Measurements from ENCODE around the gene CYP2S1. TPM values are rescaled to one million over a fixed set of nuclear protein-coding genes. Genes with fewer than 3 reads are reported as not detected.

Gene CYP2S1
- total and polyA plus RNA-seq, 2 experiments from 2014 or later: 130 to 315 TPM

DNA sequence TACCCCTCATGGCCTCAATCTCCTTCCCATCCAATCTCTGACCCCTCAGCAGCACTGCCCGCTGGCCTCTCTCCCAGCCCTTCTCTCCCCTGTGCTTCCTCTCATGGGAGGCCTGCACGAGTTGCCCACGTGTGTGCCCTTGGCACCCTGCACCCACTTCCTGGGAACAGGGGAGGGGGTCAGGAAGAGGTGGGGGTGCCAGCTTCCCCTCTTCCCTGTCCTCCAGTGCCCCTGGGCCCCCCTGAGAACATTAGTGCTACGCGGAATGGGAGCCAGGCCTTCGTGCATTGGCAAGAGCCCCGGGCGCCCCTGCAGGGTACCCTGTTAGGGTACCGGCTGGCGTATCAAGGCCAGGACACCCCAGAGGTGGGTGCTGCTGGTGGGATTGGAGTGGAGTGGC lies 45.2 kb downstream of the CYP2S1 start:
- no peaks in the 10 kb centered on the region for H3K27me3 ChIP-seq (ENCODE audit: insufficient read depth)
- no peak overlapping the region for H3K4me2 ChIP-seq
- no peaks in the 10 kb centered on the region for H3K79me2 ChIP-seq (replicated peaks; ENCODE audit: insufficient read depth)
- Mint-ChIP-seq H3K4me1 (no peaks in the 10 kb centered on the region), H3K9me3 (no peaks in the 10 kb centered on the region), H3K36me3 (ENCODE audit: low read depth) (no peaks in the 10 kb centered on the region), H3K4me3 (no peak overlapping the region), H3K27ac (no peak overlapping the region), H3K27me3 (ENCODE audit: insufficient read depth, low read depth, poor library complexity) (peaks cover 3% of the 10 kb centered on the region)
- H2AFZ ChIP-seq: no peak overlapping the region
- no peaks in the 10 kb centered on the region for H4K20me1 ChIP-seq (replicated peaks; ENCODE audit: insufficient read depth)
- ATAC-seq: no peak
- DNase-seq (ENCODE audit: low spot score): no peak
- no peaks in the 10 kb centered on the region for H3K9me2 ChIP-seq (ENCODE audit: insufficient read depth)
- no peak overlapping the region for H3K4me3 ChIP-seq
- H3K36me3 ChIP-seq (ENCODE audit: insufficient read depth): no peaks in the 10 kb centered on the region; the same call in none of the 2 replicates
- TF ChIP-seq, protein P1, sequence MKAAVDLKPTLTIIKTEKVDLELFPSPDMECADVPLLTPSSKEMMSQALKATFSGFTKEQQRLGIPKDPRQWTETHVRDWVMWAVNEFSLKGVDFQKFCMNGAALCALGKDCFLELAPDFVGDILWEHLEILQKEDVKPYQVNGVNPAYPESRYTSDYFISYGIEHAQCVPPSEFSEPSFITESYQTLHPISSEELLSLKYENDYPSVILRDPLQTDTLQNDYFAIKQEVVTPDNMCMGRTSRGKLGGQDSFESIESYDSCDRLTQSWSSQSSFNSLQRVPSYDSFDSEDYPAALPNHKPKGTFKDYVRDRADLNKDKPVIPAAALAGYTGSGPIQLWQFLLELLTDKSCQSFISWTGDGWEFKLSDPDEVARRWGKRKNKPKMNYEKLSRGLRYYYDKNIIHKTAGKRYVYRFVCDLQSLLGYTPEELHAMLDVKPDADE (IDR thresholded peaks at IDR 0.05): no peak
- no peak for TF ChIP-seq ZNF114 (CRISPR knock-in tag; IDR thresholded peaks at IDR 0.05)
- TF ChIP-seq, protein P2, sequence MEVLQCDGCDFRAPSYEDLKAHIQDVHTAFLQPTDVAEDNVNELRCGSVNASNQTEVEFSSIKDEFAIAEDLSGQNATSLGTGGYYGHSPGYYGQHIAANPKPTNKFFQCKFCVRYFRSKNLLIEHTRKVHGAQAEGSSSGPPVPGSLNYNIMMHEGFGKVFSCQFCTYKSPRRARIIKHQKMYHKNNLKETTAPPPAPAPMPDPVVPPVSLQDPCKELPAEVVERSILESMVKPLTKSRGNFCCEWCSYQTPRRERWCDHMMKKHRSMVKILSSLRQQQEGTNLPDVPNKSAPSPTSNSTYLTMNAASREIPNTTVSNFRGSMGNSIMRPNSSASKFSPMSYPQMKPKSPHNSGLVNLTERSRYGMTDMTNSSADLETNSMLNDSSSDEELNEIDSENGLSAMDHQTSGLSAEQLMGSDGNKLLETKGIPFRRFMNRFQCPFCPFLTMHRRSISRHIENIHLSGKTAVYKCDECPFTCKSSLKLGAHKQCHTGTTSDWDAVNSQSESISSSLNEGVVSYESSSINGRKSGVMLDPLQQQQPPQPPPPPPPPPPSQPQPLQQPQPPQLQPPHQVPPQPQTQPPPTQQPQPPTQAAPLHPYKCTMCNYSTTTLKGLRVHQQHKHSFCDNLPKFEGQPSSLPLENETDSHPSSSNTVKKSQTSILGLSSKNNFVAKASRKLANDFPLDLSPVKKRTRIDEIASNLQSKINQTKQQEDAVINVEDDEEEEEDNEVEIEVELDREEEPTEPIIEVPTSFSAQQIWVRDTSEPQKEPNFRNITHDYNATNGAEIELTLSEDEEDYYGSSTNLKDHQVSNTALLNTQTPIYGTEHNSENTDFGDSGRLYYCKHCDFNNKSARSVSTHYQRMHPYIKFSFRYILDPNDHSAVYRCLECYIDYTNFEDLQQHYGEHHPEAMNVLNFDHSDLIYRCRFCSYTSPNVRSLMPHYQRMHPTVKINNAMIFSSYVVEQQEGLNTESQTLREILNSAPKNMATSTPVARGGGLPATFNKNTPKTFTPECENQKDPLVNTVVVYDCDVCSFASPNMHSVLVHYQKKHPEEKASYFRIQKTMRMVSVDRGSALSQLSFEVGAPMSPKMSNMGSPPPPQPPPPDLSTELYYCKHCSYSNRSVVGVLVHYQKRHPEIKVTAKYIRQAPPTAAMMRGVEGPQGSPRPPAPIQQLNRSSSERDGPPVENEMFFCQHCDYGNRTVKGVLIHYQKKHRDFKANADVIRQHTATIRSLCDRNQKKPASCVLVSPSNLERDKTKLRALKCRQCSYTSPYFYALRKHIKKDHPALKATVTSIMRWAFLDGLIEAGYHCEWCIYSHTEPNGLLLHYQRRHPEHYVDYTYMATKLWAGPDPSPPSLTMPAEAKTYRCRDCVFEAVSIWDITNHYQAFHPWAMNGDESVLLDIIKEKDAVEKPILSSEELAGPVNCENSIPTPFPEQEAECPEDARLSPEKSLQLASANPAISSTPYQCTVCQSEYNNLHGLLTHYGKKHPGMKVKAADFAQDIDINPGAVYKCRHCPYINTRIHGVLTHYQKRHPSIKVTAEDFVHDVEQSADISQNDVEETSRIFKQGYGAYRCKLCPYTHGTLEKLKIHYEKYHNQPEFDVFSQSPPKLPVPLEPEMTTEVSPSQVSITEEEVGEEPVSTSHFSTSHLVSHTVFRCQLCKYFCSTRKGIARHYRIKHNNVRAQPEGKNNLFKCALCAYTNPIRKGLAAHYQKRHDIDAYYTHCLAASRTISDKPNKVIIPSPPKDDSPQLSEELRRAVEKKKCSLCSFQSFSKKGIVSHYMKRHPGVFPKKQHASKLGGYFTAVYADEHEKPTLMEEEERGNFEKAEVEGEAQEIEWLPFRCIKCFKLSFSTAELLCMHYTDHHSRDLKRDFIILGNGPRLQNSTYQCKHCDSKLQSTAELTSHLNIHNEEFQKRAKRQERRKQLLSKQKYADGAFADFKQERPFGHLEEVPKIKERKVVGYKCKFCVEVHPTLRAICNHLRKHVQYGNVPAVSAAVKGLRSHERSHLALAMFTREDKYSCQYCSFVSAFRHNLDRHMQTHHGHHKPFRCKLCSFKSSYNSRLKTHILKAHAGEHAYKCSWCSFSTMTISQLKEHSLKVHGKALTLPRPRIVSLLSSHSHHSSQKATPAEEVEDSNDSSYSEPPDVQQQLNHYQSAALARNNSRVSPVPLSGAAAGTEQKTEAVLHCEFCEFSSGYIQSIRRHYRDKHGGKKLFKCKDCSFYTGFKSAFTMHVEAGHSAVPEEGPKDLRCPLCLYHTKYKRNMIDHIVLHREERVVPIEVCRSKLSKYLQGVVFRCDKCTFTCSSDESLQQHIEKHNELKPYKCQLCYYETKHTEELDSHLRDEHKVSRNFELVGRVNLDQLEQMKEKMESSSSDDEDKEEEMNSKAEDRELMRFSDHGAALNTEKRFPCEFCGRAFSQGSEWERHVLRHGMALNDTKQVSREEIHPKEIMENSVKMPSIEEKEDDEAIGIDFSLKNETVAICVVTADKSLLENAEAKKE (CRISPR knock-in tag; IDR thresholded peaks at IDR 0.05): no peak
- no peak for TF ChIP-seq EZH2phosphoT487 (IDR thresholded peaks at IDR 0.05; ENCODE audit: unreplicated experiment)
- TF ChIP-seq JUNB (IDR thresholded peaks at IDR 0.05; ENCODE audit: unreplicated experiment): no peak
- TF ChIP-seq NANOG (IDR thresholded peaks at IDR 0.05; ENCODE audit: borderline replicate concordance): no peak
- TF ChIP-seq, protein P3, sequence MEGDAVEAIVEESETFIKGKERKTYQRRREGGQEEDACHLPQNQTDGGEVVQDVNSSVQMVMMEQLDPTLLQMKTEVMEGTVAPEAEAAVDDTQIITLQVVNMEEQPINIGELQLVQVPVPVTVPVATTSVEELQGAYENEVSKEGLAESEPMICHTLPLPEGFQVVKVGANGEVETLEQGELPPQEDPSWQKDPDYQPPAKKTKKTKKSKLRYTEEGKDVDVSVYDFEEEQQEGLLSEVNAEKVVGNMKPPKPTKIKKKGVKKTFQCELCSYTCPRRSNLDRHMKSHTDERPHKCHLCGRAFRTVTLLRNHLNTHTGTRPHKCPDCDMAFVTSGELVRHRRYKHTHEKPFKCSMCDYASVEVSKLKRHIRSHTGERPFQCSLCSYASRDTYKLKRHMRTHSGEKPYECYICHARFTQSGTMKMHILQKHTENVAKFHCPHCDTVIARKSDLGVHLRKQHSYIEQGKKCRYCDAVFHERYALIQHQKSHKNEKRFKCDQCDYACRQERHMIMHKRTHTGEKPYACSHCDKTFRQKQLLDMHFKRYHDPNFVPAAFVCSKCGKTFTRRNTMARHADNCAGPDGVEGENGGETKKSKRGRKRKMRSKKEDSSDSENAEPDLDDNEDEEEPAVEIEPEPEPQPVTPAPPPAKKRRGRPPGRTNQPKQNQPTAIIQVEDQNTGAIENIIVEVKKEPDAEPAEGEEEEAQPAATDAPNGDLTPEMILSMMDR (conservative IDR thresholded peaks at IDR 0.05; ENCODE audit: low read depth in 2 of 2): no peak
- TF ChIP-seq POLR2AphosphoS5 (IDR thresholded peaks at IDR 0.05; ENCODE audit: low read depth): no peak
- no peak for TF ChIP-seq STAT1 (IDR thresholded peaks at IDR 0.05; ENCODE audit: unreplicated experiment)
- no peak for TF ChIP-seq EZH2 (IDR thresholded peaks at IDR 0.05; ENCODE audit: low read depth, unreplicated experiment)
- TF ChIP-seq ZNF331 (CRISPR knock-in tag; IDR thresholded peaks at IDR 0.05; ENCODE audit: low read depth): no peak
- TF ChIP-seq, protein P4, sequence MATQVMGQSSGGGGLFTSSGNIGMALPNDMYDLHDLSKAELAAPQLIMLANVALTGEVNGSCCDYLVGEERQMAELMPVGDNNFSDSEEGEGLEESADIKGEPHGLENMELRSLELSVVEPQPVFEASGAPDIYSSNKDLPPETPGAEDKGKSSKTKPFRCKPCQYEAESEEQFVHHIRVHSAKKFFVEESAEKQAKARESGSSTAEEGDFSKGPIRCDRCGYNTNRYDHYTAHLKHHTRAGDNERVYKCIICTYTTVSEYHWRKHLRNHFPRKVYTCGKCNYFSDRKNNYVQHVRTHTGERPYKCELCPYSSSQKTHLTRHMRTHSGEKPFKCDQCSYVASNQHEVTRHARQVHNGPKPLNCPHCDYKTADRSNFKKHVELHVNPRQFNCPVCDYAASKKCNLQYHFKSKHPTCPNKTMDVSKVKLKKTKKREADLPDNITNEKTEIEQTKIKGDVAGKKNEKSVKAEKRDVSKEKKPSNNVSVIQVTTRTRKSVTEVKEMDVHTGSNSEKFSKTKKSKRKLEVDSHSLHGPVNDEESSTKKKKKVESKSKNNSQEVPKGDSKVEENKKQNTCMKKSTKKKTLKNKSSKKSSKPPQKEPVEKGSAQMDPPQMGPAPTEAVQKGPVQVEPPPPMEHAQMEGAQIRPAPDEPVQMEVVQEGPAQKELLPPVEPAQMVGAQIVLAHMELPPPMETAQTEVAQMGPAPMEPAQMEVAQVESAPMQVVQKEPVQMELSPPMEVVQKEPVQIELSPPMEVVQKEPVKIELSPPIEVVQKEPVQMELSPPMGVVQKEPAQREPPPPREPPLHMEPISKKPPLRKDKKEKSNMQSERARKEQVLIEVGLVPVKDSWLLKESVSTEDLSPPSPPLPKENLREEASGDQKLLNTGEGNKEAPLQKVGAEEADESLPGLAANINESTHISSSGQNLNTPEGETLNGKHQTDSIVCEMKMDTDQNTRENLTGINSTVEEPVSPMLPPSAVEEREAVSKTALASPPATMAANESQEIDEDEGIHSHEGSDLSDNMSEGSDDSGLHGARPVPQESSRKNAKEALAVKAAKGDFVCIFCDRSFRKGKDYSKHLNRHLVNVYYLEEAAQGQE (IDR thresholded peaks at IDR 0.05; ENCODE audit: unreplicated experiment): no peak
- TF ChIP-seq CREB1 (CRISPR knock-in tag; IDR thresholded peaks at IDR 0.05; ENCODE audit: low read depth): no peak
- no peaks in the 10 kb centered on the region for H3F3A ChIP-seq (replicated peaks; ENCODE audit: low read depth)
- H3K4me1 ChIP-seq (ENCODE audit: insufficient read depth): no peaks in the 10 kb centered on the region
- H3K27ac ChIP-seq (ENCODE audit: low read depth): no peak overlapping the region

Measured in GM23338 (cell line).